ENCODE measurements around the gene CACNA2D3.
"Not testable (repeated sequence)": the region's sequence is repeated elsewhere in the genome, so short reads cannot be mapped to it uniquely, and the experiment has no call there.

Gene CACNA2D3

DNA sequence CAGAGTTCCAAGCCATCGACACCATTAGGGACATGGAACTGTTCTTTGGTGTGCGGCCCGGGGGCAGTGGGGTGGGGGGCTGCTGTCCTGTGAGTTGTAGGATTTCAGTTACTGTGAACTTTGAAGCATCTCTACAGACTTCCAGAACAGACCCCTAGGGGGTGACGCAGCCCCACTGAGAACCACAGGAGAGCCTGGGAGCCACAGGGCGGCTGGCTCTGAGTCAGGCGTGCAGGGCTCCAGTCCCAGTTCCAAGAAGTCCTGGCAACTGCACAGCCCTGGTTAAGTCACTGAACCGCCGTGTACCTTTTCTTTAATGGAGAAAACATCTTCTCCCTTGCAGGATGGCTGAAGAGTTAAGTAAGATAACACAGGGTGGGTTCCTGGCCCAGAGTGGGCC is 829.1 kb downstream of the CACNA2D3 start:
- no peak for DNase-seq

GRCh38 chr3:54954022-54954421 is 831.7 kb downstream of the CACNA2D3 start:
- no peak for DNase-seq

DNA sequence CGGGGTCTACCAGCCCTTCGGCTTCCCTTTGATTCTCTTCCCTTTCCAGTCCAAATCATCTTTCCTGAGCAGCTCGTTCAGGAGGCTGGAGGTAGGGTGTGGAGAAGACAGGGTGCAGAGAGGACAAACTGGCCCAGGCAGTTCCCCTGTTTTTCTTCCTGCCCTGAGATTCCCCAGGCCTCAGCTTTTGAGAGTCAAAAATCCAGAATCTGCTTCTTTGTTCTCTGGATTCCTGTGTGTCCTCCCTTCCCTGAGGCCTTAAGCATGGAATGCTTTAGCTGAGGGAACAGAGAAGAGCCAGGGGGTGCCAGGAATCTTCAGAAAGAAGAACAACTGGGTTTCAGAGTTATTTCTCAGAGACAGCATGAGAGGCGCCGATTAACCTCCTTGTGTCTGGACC is 832.2 kb downstream of the CACNA2D3 start:
- DNase-seq = no peak

- no peak for DNase-seq
Observed at GRCh38 chr3:54955496-54955895, 833.1 kb downstream of the CACNA2D3 start.

DNA sequence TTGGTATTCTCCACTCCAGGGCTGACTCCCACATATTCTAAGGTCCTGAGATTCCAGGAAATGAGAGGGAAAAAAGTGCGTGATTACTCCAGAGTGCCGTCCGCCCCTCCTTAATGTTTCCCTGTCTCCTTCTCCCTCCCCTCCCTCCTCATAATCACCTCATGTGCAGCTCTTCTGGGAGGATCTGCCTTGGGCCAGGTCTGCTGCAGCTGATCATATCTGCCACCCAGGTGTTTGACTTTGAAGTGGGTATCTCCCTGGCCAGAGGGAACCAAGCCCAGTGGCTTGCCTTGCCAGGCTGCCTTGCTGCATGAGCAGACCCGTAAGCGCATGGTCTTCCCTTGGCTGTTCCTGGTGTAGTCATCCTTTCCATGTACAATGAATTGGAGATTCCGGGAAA is 833.6 kb downstream of the CACNA2D3 start:
- no peak for DNase-seq

GRCh38 chr3:54957711-54958110 is 835.4 kb downstream of the CACNA2D3 start:
- DNase-seq = no peak

- DNase-seq = no peak
Observed at GRCh38 chr3:54960082-54960481, 837.7 kb downstream of the CACNA2D3 start.

DNA sequence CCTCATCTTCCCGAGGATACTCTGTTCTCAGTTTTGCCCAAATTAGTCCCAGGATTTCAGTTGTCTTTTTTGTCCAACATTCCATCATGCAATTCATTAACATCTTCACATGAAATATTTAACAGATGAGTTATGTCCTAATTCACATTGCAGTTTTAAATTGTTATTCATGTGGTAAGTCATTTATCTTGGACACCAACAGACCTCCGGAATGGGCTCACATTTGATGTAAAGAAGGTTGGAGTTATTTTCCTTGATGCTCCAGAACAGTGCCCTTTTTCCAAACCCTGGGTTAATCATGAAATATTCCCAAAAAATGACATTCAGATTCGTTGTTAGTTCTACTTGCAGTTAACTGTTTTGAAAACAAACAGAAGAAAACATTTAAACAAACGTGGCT is 838.3 kb downstream of the CACNA2D3 start:
- no peak for DNase-seq

- no peak for DNase-seq
Observed at GRCh38 chr3:54962200-54962599, 839.8 kb downstream of the CACNA2D3 start.

DNA sequence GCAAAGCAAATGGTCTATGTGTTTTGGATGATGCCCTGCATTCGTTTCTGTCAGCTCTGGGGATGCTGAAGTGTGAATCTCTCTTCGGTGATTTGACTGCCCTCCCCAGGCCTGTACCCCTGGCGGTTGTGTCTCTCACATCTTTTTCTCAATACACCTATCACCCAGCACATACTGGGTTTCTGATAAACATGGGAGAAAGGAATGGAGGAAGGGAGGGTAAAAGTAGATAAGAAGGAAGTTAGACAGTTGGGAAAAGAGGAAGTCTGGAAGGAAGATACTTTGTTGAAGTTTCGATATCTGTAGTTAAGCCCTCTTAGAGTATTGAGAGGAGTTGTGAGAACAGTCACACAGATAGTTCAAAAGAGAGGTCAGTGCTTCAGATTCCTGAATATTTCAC is 841.3 kb downstream of the CACNA2D3 start:
- no peak for DNase-seq

- no peak for DNase-seq
Observed at GRCh38 chr3:54964081-54964480, 841.7 kb downstream of the CACNA2D3 start.

DNA sequence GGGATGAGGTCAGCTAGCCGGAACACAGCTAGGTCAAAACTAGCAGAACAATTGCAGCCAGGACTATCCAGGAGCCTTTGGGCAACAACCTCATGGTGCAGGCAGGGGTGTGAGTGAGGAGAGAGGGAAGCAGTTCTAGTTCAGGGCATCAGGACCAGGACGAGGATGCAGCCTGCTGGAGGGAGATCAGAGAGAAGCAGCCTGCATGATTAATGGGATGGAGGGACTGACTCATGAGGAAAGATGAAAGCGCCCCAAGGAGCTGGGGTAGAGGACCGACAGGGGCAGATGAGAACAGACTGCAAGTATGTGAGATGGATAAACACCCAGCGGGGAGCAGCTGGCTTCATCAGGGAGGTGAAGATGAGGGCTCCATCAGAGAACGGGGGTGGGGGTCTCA is 843.4 kb downstream of the CACNA2D3 start:
- DNase-seq = no peak

DNA sequence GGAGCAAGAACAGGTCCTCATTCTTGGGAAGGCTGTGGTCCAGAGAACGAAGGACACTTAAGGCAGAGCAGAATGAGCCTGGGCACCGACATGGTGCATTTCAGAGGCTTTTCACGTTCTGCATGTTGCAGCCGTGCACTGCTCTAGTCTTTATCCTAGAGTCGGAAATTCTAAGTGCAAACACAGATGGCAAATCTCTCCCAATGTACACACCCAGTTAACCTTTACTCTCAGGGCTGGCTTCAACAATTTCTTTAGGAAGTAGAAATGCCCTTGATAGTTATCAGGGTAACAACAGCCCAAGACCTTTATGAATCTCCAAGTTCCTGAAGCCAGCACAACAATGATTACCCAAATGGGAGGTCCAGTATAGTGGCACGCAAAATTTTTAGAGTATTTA is 844.6 kb downstream of the CACNA2D3 start:
- DNase-seq = no peak

DNA sequence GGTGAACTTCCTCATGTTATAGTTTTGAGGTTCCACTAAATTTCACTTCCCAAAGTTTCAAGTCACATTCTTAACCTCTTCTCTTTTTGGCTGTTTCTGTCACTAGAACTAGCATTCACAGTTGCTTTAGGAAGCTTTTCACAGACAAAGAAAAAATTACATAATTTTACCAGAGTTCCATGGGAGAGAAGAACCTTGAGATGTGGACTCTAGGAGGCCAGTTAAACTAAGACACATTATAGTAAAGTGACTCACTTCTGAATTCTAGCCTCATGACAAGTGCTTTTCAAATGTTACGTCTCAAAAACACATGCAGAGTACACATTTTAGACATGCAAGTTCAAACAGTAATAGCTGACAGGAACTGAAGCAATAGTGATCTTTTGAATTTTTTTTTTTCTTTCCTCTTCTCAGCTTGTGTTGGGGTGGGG is 845.4 kb downstream of the CACNA2D3 start:
- DNase-seq = no peak

GRCh38 chr3:54968546-54969172 is 846.3 kb downstream of the CACNA2D3 start:
- no peak for DNase-seq

- DNase-seq = no peak
Observed at GRCh38 chr3:54969652-54970051, 847.3 kb downstream of the CACNA2D3 start.

DNA sequence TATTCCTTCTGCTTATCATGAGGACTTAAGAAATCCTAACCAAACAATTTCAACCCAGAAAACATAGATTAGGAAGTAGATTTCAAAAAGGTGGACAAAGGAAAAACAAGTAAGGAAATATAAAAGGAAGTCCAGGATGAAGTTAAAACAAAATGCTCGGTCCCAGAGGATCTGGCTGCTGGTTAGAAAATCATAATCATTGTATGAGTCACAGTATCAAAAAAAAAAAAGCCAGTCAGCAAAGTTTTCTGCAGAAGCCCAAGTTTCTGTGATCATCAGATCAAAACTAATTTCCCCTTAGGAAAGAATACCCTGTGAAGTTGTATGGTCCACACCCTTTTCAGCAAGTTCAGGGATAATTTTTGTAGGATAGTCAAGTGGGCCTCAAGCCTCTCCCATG is 848.5 kb downstream of the CACNA2D3 start:
- no peak for DNase-seq

GRCh38 chr3:54977439-54977838 is 855.1 kb downstream of the CACNA2D3 start:
- no peak for DNase-seq

DNA sequence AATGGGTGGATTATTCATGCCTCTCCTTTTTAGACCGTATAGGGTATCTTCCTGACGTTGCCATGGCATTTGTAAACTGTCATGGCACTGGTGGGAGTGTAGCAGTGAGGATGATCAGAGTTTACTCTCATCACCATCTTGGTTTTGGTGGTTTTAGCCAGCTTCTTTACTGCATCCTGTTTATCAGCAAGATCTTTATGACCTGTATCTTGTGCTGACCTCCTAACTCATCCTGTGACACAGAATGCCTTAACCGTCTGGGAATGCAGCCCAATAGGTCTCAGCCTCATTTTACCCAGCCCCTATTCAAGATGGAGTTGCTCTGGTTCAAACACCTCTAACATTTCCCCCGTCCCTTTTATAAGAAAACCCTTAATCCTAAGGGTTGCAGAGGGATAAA is 855.6 kb downstream of the CACNA2D3 start:
- DNase-seq = not testable (repeated sequence)

GRCh38 chr3:54982807-54983206 is 860.5 kb downstream of the CACNA2D3 start:
- no peak for DNase-seq

GRCh38 chr3:54983266-54984099 is 861.1 kb downstream of the CACNA2D3 start:
- DNase-seq = no peak

GRCh38 chr3:54985856-54986255 is 863.5 kb downstream of the CACNA2D3 start:
- no peak for DNase-seq

DNA sequence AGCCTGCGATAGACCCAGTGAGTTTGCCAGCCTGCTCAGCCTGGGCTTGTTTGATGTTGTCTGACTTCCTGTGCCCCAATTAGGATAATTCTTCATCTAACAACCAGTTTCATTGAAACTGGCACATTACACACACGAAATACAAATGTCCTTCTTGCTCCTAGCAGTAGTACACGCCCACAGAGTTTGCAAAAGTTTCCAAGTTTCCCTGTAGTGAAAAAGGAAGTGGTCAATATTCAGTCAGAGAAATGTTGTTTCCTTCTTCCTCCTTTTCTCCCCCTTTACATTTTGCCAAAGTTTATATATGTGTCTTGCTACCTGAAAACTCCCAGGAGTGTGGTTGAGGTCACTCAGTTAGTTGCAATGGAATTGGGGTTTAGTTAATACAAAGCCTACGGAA is 863.9 kb downstream of the CACNA2D3 start:
- DNase-seq = no peak

DNA sequence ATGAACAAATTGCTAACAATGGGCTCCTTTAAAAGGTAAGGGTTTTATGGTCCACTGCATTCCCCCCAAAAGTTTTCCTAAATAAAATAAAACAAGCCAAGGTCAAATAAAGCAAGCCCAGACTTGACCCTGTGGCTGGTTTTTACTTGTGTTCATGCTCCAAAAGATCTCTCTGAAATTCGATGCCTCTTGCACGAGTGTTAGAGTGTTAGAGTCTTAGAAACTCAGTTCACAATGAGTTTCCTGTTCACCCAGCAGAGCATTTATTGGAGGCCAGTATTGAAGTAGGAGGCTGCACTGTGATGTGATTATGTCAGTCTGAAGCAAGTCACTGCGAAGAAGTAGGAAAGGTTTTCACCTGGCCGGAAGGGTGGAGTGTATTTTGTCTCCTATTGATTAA is 865.4 kb downstream of the CACNA2D3 start:
- DNase-seq = no peak
